GM12892 (cell line): ENCODE measurements around the gene MYO1E.
A peak's percentile ranks its signal among the peaks of the same experiment; 100 is the strongest.

ENCODE experiments used
- DNase-seq: peaks from one replicate; pipeline ENCODE4 v3.0.0; 2011; ENCODE audit not compliant: insufficient read length
- FAIRE-seq: peaks from 2 replicates; lab custom pipeline; 2011; peaks lifted over from hg19 to GRCh38; lab: Jason Lieb, UNC
- POLR2A ChIP-seq: IDR thresholded peaks from 2 replicates; pipeline ENCODE4 v1.6.1; 2011; ENCODE audit warnings: low read depth, low read length, control low read depth
- POLR2AphosphoS5 ChIP-seq: IDR thresholded peaks from 2 replicates; pipeline ENCODE4 v1.6.1; 2011; ENCODE audit warnings: low read depth, low read length, control low read depth
- TAF1 ChIP-seq: IDR thresholded peaks from 2 replicates; pipeline ENCODE4 v1.6.1; 2011; ENCODE audit warnings: low read depth, mild to moderate bottlenecking, control low read depth, low read length, borderline replicate concordance

Gene MYO1E

DNA sequence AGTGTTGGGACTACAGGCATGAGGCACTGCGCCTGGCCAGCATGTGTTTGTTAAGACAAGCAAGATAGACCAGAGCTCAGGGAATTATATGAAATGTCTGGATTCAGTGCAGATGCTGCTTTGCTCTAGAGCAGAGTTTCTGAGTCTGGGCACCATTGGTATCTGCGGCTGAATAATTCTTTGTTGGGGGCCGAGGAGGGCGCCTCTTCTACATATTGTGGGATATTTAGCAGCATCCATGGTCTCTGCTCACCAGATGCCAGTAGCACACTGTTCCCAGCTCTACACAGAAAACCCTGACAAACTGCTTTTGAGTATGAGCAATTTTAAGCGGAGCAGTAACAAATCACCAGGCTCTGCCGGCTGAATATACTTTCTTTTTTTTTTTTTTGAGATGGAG lies 169.7 kb downstream of the MYO1E start:
- no peak for TF ChIP-seq POLR2AphosphoS5
- no peak for TF ChIP-seq TAF1
- no peak for TF ChIP-seq POLR2A
- no peak for DNase-seq
- no peak for FAIRE-seq

DNA sequence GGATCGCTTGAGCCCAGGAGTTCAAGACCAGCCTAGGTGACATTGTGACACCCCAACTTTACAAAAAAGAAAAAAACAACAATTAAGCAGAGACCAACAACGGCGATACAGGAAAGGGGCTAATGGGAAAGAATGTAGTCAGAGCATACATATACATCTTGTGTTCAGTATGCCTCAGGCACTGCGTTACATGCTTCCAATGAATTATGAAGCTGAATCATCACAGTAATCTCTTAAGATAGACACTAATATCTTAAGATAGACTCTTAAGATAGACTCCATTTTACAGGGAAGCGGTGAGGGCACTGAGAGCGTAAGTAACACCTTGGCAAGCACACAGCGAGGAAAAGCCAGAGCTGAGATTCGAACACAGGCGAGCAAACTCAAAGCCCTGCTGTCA lies 172.1 kb downstream of the MYO1E start:
- DNase-seq (no peak), FAIRE-seq (no peak)
- TF ChIP-seq POLR2A (no peak), POLR2AphosphoS5 (no peak), TAF1 (no peak)

DNA sequence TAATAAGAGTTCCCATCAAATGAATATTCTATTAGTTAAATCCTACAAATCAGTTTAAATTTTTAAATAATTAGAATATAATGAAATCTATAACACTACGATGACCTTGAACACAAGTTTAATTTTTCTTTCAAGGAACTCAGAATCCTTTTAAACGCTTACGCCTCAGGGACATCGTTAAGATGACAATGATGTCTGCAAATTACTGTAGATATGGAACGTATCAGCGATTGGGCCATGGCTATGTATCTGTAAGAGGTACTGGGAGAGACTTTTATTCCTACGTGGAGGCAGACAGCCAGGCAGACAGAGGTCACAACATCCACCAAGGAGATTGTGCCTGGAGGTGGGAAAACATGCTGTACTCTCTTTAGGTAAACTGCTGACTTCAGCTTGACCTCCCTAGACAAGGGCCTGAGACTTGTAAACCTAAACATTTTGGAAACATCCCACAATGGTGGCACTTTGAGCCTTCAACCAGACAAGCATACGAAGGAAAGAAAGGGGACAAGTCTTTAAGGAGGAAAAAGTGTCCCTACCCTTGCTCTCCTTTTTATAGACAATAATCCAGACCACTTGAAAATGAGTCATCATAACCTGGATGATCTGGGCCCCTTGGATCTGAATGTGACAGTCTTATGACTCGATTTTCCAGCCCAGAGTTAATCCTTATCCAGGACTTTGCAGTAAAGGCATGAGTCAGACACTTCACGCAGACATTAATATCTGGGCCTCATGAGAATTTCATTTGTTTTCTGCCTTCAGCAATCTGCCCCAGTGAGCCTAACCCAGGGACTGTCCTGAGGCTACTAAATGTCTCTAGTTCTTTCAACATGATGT lies 172.8 kb downstream of the MYO1E start:
- FAIRE-seq (no peak), DNase-seq (no peak)
- TF ChIP-seq POLR2A (no peak), POLR2AphosphoS5 (no peak), TAF1 (no peak)

DNA sequence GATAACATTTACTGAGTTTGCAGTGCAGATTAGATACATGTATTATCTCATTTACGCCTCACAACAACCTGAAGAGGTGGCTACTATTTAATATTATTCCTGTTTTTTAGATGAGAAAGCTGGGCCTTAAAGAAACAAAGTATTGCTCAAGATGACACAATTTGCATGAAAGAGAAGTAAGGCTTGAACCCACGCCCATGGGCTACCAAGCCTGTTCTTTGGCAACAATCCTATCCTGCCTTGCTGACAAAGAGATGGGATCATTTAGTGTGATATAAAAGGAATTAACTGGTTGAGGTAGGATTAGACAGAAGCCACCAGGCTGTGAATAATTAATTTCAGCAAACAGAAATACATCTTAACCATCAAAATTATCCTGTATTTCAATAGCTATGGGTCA lies 175.2 kb downstream of the MYO1E start:
- FAIRE-seq: no peak
- DNase-seq: no peak
- no peak for TF ChIP-seq TAF1
- no peak for TF ChIP-seq POLR2AphosphoS5
- TF ChIP-seq POLR2A: no peak

DNA sequence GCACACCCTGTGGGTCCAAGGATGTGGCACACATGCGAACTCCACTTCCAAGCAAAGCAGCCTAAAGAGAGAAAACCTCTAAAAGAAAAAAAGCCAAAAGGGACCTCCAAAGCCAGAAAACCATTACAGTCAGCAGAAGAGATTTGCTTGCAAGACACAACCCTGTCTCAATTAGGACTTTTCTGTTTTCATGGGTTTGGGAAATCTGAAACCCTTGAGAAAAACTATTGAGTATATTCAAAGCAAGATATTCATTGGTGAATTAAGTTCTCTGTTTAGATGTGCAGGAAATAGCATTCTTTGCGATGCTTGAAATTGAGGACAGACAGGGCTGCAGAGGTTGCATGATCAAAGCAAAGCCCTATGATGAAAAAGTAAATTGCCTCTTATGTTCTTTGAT lies 176.3 kb downstream of the MYO1E start:
- DNase-seq: no peak
- FAIRE-seq: no peak
- TF ChIP-seq TAF1 (no peak), POLR2A (no peak), POLR2AphosphoS5 (no peak)

DNA sequence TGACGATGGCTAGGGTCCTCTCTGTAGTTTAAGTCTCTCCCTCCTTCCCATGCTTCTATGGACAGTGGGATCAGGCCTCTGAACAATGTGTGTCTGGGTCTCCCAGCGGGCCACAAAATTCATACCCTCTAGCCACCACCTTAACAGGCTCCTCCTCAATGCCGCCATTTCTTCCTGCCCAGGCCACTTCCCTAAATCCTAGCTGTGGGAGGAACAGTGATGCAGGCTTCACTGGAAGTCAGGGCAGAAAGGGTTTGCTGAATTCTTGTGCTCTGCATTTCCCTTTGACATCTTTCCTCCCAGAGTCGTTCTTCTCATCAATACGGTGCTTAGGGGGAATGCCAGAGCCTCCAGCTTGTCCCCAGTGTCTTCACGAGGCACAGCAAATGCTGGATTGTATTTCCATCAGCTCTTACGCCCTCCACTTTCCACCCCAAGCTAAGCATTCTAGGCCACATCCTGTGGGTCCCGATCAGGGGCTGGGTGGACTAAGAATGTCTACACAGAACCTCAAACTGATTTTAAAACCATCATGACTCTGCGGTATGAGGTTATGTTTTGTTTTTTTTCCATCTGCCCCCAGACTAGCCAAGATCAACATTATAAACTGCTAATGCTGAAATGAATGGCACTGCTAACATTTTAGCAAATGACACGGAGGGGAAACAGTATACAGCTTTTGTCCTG lies 177.9 kb downstream of the MYO1E start:
- TF ChIP-seq POLR2A: no peak; the same call in 1 of the 2 replicates
- no peak for TF ChIP-seq POLR2AphosphoS5
- TF ChIP-seq TAF1: no peak
- FAIRE-seq: no peak
- DNase-seq: no peak

DNA sequence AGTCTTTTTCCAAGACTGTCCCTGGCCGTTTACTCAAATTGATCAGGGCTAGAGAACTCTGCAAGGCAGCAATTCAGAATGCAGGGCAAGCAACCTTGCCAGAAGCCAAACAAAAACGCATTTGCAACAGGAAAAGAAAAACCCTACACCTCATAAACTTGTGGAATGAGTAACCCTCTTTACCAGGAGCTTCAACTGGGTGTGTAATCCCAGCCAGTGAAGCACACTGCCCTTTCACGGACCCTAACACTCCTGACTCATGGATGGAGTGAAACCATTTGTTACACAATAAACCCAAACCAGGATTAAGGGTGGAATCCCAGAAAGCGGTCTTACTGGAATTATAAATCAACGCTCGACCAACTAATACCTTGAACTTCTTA lies 180.8 kb downstream of the MYO1E start:
- no peak for TF ChIP-seq TAF1
- TF ChIP-seq POLR2AphosphoS5: no peak
- TF ChIP-seq POLR2A: no peak
- DNase-seq: no peak
- no peak for FAIRE-seq

DNA sequence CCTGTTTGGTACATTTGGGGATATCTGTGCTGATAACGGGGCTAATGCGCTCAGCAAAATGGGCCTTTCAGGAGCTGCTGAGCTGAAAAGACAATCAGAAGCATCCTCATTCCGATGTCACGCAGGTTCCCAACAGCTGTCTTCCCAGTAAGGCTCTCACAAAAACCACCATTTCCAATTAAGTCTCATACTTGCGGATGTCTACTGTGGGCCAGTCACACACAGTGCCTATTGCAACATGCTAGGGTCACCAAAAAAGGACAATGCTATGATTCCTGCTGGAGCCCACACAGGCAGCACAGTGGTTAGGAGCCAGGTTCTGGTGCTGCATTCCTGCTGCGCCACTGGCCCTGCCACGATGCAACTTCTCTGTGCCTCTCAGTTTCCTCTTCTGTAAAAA lies 182.4 kb downstream of the MYO1E start:
- no peak for FAIRE-seq
- TF ChIP-seq POLR2A (no peak), POLR2AphosphoS5 (no peak), TAF1 (no peak)

DNA sequence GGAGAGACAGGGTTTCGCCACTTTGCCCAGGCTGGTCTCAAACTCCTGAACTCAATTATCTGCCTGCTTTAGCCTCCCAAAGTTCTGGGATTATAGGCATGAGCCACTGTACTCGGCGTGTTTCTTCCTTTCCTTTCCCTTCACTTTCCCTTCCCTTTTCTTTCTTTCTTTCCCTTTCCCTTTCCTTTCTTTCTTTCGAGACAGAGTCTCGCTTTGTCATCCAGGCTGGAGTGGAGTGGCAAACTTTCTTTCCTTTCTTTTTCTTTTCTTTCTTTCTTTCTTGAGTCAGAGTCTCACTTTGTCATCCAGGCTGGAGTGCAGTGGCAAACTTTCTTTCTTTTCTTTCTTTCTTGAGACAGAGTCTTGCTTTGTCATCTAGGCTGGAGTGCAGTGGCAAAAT lies 183.4 kb downstream of the MYO1E start:
- DNase-seq (no peak), FAIRE-seq (no peak)
- TF ChIP-seq POLR2AphosphoS5 (no peak), POLR2A (no peak), TAF1 (no peak)

More for the DNA sequence above, 182.4 kb downstream of the MYO1E start:
- DNase-seq: no peak

DNA sequence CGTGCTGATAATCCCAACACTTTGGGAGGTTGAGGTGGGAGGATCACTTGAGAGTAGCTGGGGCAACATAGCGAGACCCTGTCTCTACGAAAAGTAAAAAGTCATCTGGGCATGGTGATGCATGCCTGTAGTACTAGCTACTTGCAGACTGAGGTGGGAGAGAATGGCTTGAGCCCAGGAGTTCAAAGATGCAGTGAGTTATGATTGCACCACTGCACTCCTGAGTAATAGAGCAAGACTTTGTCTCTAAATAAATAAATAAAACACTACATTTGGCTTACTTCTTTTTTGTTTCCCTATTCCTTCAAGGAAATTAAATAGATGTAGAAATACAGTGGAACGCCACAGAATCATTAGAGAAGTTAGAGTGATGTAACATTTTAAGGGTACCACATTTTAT lies 186.2 kb downstream of the MYO1E start:
- DNase-seq (no peak), FAIRE-seq (no peak)
- TF ChIP-seq POLR2AphosphoS5 (no peak), TAF1 (no peak), POLR2A (no peak)

DNA sequence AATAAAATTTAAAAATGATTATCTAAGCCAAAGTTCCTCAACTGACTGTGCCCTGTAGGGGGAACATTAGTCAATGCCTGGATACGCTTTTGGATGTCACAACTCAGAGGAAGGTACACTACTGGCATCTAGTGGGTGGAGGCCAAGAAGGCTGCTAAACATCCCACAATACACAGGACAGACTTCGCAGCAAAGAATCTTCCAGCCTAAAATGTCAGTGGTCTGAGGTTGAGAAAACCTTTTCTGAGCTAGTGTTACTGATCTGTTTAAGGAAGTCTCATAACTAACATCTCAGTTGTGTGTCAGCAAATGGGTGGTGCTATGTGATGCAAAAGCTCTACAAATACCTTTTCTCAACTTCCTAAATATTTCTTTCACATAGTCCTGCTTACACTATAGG lies 186.9 kb downstream of the MYO1E start:
- TF ChIP-seq TAF1 (no peak), POLR2AphosphoS5 (no peak), POLR2A (0 out of 2 replicates have a peak, but pooled peaks have one; percentile 17)
- DNase-seq (no peak), FAIRE-seq (no peak)

DNA sequence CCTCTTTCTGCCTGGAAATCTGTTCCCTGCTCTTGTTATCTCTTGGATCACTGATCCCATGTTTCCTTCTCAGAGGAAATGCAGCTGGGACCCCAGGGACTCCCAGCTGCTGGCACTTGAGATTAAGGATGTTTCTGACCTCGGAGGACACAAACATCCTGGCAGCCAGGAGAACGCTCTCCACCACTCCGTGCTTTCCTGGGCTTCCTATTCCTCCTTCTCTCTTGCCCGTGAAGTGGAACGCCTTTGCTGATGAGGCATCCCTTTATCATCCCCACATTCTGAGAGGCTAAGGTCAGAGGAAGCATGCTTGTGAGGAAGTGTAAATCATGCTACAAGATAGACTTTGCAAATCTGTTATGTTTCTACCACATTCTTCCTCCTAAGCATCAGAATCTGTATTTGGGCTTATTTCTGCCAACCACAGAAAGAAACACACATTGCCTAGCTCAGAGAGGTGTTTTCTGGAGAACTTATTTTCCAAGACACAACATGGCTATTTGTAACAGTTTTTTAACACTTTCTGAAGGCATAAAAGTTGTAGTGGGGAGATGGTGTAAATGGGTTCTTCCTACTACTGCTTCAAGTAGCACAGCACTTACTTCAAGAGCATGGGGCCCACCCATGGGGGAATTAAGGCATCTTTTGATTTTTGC lies 191.6 kb downstream of the MYO1E start:
- DNase-seq (no peak), FAIRE-seq (no peak)
- TF ChIP-seq TAF1: no peak
- 0 out of 2 replicates have a peak, but pooled peaks have one; percentile 15 for TF ChIP-seq POLR2AphosphoS5
- 0 out of 2 replicates have a peak, but pooled peaks have one; percentile 15 for TF ChIP-seq POLR2A

DNA sequence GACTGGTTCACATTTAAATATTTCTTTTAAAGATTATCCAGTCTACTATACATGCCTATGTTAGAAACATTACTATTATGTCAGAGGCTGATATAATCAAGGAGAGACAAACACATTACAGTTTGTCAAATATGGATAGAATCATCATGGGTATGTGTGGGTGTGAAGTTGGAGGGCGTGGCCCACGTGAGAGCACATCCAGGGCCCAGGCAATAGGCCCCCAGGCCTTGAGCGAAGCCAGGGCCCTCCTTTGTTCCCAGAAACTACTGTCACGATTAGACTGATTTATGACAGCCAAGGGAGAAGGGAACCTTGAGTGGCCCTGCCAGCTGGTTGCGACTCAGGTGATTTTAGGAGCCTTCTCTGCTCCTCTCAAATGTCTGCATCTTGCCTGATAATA lies 193.0 kb downstream of the MYO1E start:
- FAIRE-seq: no peak
- no peak for DNase-seq
- no peak for TF ChIP-seq TAF1
- no peak for TF ChIP-seq POLR2A
- TF ChIP-seq POLR2AphosphoS5: no peak
